ENCODE measurements around the gene NF1.

- TF ChIP-seq, protein P1, sequence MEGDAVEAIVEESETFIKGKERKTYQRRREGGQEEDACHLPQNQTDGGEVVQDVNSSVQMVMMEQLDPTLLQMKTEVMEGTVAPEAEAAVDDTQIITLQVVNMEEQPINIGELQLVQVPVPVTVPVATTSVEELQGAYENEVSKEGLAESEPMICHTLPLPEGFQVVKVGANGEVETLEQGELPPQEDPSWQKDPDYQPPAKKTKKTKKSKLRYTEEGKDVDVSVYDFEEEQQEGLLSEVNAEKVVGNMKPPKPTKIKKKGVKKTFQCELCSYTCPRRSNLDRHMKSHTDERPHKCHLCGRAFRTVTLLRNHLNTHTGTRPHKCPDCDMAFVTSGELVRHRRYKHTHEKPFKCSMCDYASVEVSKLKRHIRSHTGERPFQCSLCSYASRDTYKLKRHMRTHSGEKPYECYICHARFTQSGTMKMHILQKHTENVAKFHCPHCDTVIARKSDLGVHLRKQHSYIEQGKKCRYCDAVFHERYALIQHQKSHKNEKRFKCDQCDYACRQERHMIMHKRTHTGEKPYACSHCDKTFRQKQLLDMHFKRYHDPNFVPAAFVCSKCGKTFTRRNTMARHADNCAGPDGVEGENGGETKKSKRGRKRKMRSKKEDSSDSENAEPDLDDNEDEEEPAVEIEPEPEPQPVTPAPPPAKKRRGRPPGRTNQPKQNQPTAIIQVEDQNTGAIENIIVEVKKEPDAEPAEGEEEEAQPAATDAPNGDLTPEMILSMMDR (conservative IDR thresholded peaks at IDR 0.05; ENCODE audit: low read depth, low read length) = no peak
- TF ChIP-seq EZH2phosphoT487 (IDR thresholded peaks at IDR 0.05; ENCODE audit: borderline replicate concordance, low read length) = no peak
- TF ChIP-seq EZH2 (IDR thresholded peaks at IDR 0.05; ENCODE audit: low read length, unreplicated experiment) = no peak
These were observed 40.0 kb upstream of the NF1 start for GRCh38 chr17:31054761-31055160.

Data from PC-3 (cell line).